ENCODE data around the gene KCNK5. TPM values are rescaled to one million over a fixed set of nuclear protein-coding genes. Genes with fewer than 3 reads are reported as not detected.

The KCNK5 gene
- polyA plus RNA-seq, 2 of the 4 experiments (the other 2 are of a cell fraction), result 1.5 to 2.3 TPM

DNA sequence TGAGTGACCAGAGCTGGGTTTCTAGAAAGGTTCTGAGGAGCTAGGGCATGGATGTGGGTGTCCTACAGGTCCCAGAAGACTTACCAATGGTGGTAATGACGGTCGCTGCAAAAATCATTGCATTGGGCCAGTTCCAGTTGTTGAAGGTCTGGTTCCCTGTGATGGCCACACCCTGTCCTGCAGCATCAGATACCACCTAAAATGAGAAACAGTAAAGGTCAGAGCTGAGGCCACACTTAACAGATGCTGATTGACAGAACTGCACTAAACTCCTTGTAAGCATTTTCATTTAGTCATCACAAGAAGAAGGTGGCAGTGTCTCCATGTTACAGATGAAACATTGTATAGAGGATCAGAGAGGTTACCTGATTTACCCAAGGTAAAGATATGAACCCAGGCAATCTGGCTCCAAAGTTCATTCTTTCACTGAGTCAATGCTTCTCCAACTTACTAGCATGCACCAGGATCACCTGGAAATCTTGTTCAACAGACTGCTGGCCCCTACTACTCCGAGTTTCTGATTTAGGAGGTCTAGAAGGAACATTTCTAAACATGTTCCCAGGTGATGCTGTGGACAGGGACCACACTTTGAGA, 33.4 kb downstream of the KCNK5 start:
- FAIRE-seq, result no peak
- DNase-seq (ENCODE audit: low read depth in 1 of 2, low spot score in 1 of 2), result no peak
- H3K9me3 ChIP-seq, result no peaks in the 10 kb centered on the region
- ATAC-seq, result no peak
- ChIA-PET CTCF (interaction anchor here (1.0 kb wide), 1 partner anchor 13 kb away, joined by 3 read pairs; no protein-coding TSS in a partner anchor), POLR2A (no interaction called here)
- no peak for TF ChIP-seq ZC3H11A (IDR thresholded peaks at IDR 0.05)
- TF ChIP-seq, protein P1, sequence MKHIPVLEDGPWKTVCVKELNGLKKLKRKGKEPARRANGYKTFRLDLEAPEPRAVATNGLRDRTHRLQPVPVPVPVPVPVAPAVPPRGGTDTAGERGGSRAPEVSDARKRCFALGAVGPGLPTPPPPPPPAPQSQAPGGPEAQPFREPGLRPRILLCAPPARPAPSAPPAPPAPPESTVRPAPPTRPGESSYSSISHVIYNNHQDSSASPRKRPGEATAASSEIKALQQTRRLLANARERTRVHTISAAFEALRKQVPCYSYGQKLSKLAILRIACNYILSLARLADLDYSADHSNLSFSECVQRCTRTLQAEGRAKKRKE (CRISPR knock-in tag; IDR thresholded peaks at IDR 0.05; ENCODE audit: low read depth), result no peak
- no peak for TF ChIP-seq JUNB (IDR thresholded peaks at IDR 0.05)
- TF ChIP-seq FOSB (CRISPR knock-in tag; IDR thresholded peaks at IDR 0.05), result no peak
- TF ChIP-seq JUN (IDR thresholded peaks at IDR 0.05), result no peak
- TF ChIP-seq, protein P2, sequence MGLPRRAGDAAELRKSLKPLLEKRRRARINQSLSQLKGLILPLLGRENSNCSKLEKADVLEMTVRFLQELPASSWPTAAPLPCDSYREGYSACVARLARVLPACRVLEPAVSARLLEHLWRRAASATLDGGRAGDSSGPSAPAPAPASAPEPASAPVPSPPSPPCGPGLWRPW (IDR thresholded peaks at IDR 0.05), result no peak
- TF ChIP-seq SREBF2 (IDR thresholded peaks at IDR 0.05), result no peak
- TF ChIP-seq RNF2 (IDR thresholded peaks at IDR 0.05; ENCODE audit: borderline replicate concordance, low read depth), result no peak
- TF ChIP-seq TFCP2L1 (CRISPR knock-in tag; IDR thresholded peaks at IDR 0.05), result no peak
- TF ChIP-seq HEYL (CRISPR knock-in tag; IDR thresholded peaks at IDR 0.05), result no peak
- TF ChIP-seq EHMT2 (IDR thresholded peaks at IDR 0.05; ENCODE audit: low read depth), result no peak
- TF ChIP-seq ZFP36 (IDR thresholded peaks at IDR 0.05; ENCODE audit: borderline replicate concordance, partially characterized antibody), result no peak
- no peak for TF ChIP-seq CBX8 (IDR thresholded peaks at IDR 0.05)
- TF ChIP-seq MYC (IDR thresholded peaks at IDR 0.05; ENCODE audit: borderline replicate concordance, low read length), result no peak
- TF ChIP-seq EHF (CRISPR knock-in tag; IDR thresholded peaks at IDR 0.05), result no peak
- no peak for TF ChIP-seq SMC3 (IDR thresholded peaks at IDR 0.05)
- TF ChIP-seq, protein P3, sequence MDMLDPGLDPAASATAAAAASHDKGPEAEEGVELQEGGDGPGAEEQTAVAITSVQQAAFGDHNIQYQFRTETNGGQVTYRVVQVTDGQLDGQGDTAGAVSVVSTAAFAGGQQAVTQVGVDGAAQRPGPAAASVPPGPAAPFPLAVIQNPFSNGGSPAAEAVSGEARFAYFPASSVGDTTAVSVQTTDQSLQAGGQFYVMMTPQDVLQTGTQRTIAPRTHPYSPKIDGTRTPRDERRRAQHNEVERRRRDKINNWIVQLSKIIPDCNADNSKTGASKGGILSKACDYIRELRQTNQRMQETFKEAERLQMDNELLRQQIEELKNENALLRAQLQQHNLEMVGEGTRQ (IDR thresholded peaks at IDR 0.05), result no peak
- no peak for TF ChIP-seq ZNF302 (CRISPR knock-in tag; IDR thresholded peaks at IDR 0.05)
- TF ChIP-seq RARB (CRISPR knock-in tag; IDR thresholded peaks at IDR 0.05), result no peak
- WGBS (ENCODE audit: missing lambda C conversion rate), result 56% methylated on average over 3 of the region's 3 CpGs
- no peak overlapping the region for H3K4me2 ChIP-seq
- 0 out of 3 replicates have a peak, but pooled peaks cover 6% of the 10 kb centered on the region for H3K4me1 ChIP-seq
- H3K4me3 ChIP-seq, result no peak overlapping the region
- H3K27ac ChIP-seq, result no peak overlapping the region

DNA sequence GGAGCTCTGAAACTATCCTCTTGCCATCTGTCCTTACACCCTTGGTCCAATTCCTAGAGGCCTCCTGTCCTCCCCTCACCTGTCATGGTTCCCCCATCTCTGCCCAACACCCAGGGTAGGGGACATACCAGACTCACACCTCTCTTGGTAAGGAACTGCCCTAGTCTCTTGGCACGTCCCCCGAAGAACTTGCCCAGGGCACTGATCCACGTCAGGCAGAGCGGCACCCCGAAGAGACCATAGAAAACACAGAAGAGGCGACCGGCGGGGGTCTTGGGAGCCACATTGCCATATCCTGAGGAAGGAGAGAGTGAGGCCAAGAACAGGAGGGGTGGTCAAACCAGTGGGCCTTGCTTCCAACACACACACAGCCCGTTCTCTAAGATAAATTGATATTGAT, 34.8 kb downstream of the KCNK5 start:
- Histone ChIP-seq H3K4me2 (no peak overlapping the region), H3K9me3 (no peaks in the 10 kb centered on the region), H3K4me1 (0 out of 3 replicates have a peak, but pooled peaks cover 9% of the 10 kb centered on the region), H3K4me3 (no peak overlapping the region), H3K27ac (no peak overlapping the region)
- DNase-seq (ENCODE audit: low read depth in 1 of 2, low spot score in 1 of 2) (no peak), ATAC-seq (no peak), FAIRE-seq (no peak)
- TF ChIP-seq, protein P4, sequence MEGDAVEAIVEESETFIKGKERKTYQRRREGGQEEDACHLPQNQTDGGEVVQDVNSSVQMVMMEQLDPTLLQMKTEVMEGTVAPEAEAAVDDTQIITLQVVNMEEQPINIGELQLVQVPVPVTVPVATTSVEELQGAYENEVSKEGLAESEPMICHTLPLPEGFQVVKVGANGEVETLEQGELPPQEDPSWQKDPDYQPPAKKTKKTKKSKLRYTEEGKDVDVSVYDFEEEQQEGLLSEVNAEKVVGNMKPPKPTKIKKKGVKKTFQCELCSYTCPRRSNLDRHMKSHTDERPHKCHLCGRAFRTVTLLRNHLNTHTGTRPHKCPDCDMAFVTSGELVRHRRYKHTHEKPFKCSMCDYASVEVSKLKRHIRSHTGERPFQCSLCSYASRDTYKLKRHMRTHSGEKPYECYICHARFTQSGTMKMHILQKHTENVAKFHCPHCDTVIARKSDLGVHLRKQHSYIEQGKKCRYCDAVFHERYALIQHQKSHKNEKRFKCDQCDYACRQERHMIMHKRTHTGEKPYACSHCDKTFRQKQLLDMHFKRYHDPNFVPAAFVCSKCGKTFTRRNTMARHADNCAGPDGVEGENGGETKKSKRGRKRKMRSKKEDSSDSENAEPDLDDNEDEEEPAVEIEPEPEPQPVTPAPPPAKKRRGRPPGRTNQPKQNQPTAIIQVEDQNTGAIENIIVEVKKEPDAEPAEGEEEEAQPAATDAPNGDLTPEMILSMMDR (IDR thresholded peaks at IDR 0.05), result no peak
- CTCF ChIA-PET, result interaction anchor here (0.6 kb wide), 1 partner anchor 1542 kb away, joined by 3 read pairs; no protein-coding TSS in a partner anchor
- POLR2A ChIA-PET, result no interaction called here
- 88% methylated on average over 5 of the region's 9 CpGs for WGBS (ENCODE audit: missing lambda C conversion rate)

DNA sequence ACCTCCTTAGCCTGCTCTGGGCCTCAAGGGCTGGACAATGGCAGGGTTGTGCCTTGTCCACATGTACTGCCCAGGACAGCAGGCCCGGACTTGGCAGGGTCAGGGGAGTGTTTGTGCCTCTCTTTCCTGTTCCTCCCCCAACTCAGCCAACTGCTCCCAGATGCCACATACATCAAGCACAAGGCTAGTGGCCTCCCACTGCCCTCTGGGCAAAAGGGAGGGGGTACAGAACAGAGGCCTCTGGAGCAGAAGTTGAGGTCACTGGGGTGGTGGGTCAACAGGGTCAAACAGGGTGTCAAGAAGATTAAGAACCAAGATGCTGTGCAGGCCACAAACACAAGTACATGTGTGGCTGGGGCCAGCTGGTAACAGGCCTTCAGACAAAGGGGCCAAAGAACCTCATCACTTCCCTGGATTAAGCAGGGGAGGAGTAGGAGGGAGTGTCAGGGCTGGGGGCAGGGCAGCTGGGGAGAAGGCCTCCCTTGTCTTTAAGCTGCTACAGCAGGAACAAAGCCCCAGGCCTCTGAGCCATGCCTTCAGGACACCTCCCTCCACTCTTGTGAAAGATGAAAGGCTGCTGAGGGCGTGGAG, 36.0 kb downstream of the KCNK5 start:
- 90% methylated on average over 2 of the region's 2 CpGs for WGBS (ENCODE audit: missing lambda C conversion rate)
- FAIRE-seq (no peak), ATAC-seq (no peak), DNase-seq (ENCODE audit: low read depth in 1 of 2, low spot score in 1 of 2) (no peak)
- no peak overlapping the region for H3K4me3 ChIP-seq
- TF ChIP-seq RNF2 (IDR thresholded peaks at IDR 0.05; ENCODE audit: borderline replicate concordance, low read depth) (no peak), MYC (IDR thresholded peaks at IDR 0.05; ENCODE audit: borderline replicate concordance, low read length) (no peak), TP53 (CRISPR knock-in tag; IDR thresholded peaks at IDR 0.05) (no peak)
- TF ChIP-seq, protein P1 (CRISPR knock-in tag; IDR thresholded peaks at IDR 0.05; ENCODE audit: low read depth), result no peak
- no peak overlapping the region for H3K4me2 ChIP-seq
- ChIA-PET CTCF (no interaction called here), POLR2A (no interaction called here)
- H3K9me3 ChIP-seq, result no peaks in the 10 kb centered on the region
- peaks cover 13% of the 10 kb centered on the region; the same call in 2 of the 3 replicates for H3K4me1 ChIP-seq
- no peak overlapping the region for H3K27ac ChIP-seq
